ENCODE measurements around the gene QSER1.

GRCh38 chr11:32883421-32883820 lies 9.2 kb upstream of the QSER1 start:
- no peak for TF ChIP-seq CTCF (optimal IDR thresholded peaks at IDR 0.05 in 1 of 3, IDR thresholded peaks at IDR 0.05 in 1 of 3, conservative IDR thresholded peaks at IDR 0.05 in 1 of 3; ENCODE audit: extremely low read depth in 1 of 3, insufficient read depth in 2 of 3, low read length in 3 of 3)
- no peak for TF ChIP-seq EZH2 (IDR thresholded peaks at IDR 0.05; ENCODE audit: low read length)

Measured in keratinocyte (primary cell).